AG04449 (cell line): ENCODE results near the gene AP2A2.

Source experiments
- CTCF ChIA-PET: fragments of 350-600 bp; formaldehyde crosslinking; extraction: SDS; loops from one replicate; lab custom pipeline; 2021; ENCODE audit warnings: antibody characterized with exemption; lab: Yijun Ruan, JAX
- POLR2A ChIA-PET: fragments of 400-600, 350-600 bp; formaldehyde crosslinking; extraction: SDS; loops from one replicate; lab custom pipeline; 2020; ENCODE audit warnings: antibody characterized with exemption, inconsistent platforms; lab: Yijun Ruan, JAX
- DNase-seq: peaks from one replicate; pipeline ENCODE4 v3.0.0-alpha.2; 2010; ENCODE audit warnings: low read depth, low spot score
- H3K4me3 ChIP-seq: 2 replicates; pipeline ENCODE4 v1.5.1; 2011; ENCODE audit warnings: low read depth, mild to moderate bottlenecking, control low read depth, low read length
- CTCF ChIP-seq: IDR thresholded peaks from one replicate; pipeline ENCODE4 v1.5.1; 2011; ENCODE audit warnings: mild to moderate bottlenecking, moderate library complexity, low read length, control low read depth, inconsistent platforms; ENCODE audit not compliant: insufficient read depth; ENCODE audit errors: missing control alignments

AP2A2 gene

GRCh38 chr11:940496-941135 lies 14.9 kb downstream of the AP2A2 start:
- ChIA-PET POLR2A (no interaction called here), CTCF (interaction anchor here (0.9 to 5.5 kb wide), 2 partner anchors 12 to 15 kb away, joined by 3 to 38 read pairs; partner anchors contain the start of gene AP2A2)
- DNase-seq, result no peak
- no peak for TF ChIP-seq CTCF
- no peak overlapping the region for H3K4me3 ChIP-seq

GRCh38 chr11:942823-943222 lies 17.2 kb downstream of the AP2A2 start:
- TF ChIP-seq CTCF, result no peak
- no peak for DNase-seq
- ChIA-PET POLR2A (no interaction called here), CTCF (interaction anchor here (0.8 to 5.5 kb wide), 3 partner anchors 9 to 17 kb away, joined by 3 to 38 read pairs (median 3); partner anchors contain the start of gene AP2A2)
- H3K4me3 ChIP-seq, result no peak overlapping the region

GRCh38 chr11:944711-945470 lies 19.2 kb downstream of the AP2A2 start:
- ChIA-PET CTCF (interaction anchor here (0.9 to 3.1 kb wide), 6 partner anchors 12 to 110 kb away, joined by 3 to 8 read pairs (median 4); partner anchors contain the start of gene AP2A2), POLR2A (no interaction called here)
- no peak for DNase-seq
- TF ChIP-seq CTCF, result no peak
- no peak overlapping the region for H3K4me3 ChIP-seq

GRCh38 chr11:945986-946385 lies 20.3 kb downstream of the AP2A2 start:
- ChIA-PET POLR2A (no interaction called here), CTCF (interaction anchor here (1.6 to 3.1 kb wide), 3 partner anchors 11 to 24 kb away, joined by 3 to 8 read pairs (median 8); partner anchors contain the start of gene AP2A2)
- no peak for DNase-seq

GRCh38 chr11:947744-948143 lies 22.1 kb downstream of the AP2A2 start:
- ChIA-PET POLR2A (no interaction called here), CTCF (interaction anchor here (1.4 to 3.1 kb wide), 2 partner anchors 8 to 25 kb away, joined by 5 to 8 read pairs; no protein-coding TSS in a partner anchor)
- no peak overlapping the region for H3K4me3 ChIP-seq
- no peak for TF ChIP-seq CTCF
- no peak for DNase-seq

More at GRCh38 chr11:945986-946385, 20.3 kb downstream of the AP2A2 start:
- no peak overlapping the region for H3K4me3 ChIP-seq
- no peak for TF ChIP-seq CTCF

GRCh38 chr11:951507-951906 lies 25.8 kb downstream of the AP2A2 start:
- CTCF ChIA-PET, result interaction anchor here (1.7 kb wide), 1 partner anchor 26 kb away, joined by 6 read pairs; no protein-coding TSS in a partner anchor
- DNase-seq, result no peak
- no peak overlapping the region for H3K4me3 ChIP-seq
- TF ChIP-seq CTCF, result no peak
- POLR2A ChIA-PET, result no interaction called here
